Bone marrow (tissue), 2 donors: ENCODE data around the gene TMEM175.
"Not testable (repeated sequence)": the region's sequence is repeated elsewhere in the genome, so short reads cannot be mapped to it uniquely, and the experiment has no call there.

Experiments
- DNase-seq, 2 donors: peaks; one replicate each; lab custom pipeline; 2025; lab: John Stamatoyannopoulos, UW

The TMEM175 gene

DNA sequence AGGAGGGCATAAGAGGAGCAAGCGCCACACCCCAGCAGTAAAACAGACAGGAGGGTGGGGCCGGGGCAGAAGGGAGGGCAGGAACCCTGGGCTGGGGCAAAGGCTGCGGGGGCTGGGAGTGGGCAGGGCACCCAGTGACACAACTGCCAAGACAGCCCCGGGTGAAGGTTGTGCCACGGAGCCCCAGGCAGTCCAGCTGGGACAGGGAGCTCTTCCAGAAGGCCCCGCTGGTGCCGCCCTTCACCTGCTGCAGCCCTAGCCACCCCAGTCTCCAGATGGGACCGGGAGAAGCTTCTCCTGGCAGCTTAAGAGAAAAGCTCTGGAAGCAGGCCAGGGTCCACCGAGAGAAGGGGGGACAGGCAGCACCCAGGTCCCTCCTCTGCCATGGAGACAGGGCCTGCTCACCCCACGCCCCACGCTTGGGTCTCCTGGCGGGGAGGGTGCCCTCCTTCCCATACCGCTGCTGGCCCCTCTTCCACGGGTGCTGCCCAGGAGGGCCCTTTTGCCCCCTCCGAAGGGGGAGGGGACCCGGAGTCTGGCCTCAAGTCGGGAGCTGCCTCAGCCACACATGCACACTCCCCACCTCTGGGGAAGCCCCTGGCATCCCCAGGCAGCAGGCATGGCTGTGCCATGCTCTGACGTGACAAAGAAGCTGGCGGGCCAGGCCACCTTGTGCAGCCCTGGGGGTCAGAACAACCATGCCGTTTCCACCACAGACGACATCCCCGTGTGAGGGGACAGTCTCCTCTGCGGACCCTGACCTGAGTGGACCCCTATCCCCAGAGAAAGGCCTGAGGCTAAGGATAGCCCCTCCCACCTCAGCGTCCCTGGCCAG is 39.6 kb downstream of the TMEM175 start:
- DNase-seq: no peak

DNA sequence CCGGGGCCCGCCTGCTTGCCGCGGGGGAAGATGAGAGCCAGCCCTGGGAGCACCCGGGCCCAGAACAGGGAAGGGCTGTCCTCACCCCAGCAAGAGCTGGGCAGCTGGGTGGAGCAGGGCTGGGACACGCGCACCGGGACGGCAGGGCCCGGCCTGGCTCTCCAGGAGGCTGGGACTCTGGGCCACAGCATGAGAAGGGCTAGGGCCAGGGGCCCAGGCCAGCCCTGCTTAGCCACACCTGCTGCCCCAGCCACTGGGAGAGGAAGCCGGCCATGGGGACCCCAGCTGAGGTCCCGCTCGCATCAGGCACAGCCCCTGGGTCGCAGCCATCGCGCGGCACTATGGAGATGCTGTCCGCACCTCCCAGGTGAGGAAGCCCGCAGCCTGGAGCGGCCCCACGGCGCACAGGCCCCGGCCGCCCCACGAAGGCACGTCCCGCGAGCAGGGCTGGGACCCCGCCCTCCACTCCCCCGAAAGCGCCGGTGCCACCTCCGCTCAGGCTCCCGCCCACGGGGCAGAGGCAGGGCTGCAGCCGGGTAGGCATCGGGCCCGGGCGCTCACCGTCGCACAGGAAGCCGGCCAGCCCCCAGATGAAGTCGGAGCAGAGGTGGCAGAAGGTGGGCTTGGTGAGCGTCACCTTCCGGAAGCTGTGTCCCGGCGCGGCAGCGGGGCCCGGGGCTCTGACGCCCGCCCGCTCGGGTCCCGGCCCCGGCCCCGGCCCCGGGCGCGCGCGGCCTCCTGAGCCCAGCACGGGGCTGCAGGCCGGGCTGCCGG is 40.6 kb downstream of the TMEM175 start:
- peak in 1 of 2 donors; percentile 44 for DNase-seq

- peak; percentile 26 to 80 for DNase-seq
Observed at GRCh38 chr4:973431-974397, 41.5 kb downstream of the TMEM175 start, which contains the start of gene DGKQ. Gene DGKQ, minus strand, starts transcription at chr4:973569. Its CDS starts 87 bp downstream, at chr4:973482.

GRCh38 chr4:974668-975067 is 42.4 kb downstream of the TMEM175 start:
- no peak for DNase-seq

- not testable (repeated sequence) for DNase-seq
Observed at GRCh38 chr4:976016-976415, 43.8 kb downstream of the TMEM175 start.

GRCh38 chr4:978957-979701 is 46.9 kb downstream of the TMEM175 start:
- DNase-seq: peak; percentile 19 to 23

DNA sequence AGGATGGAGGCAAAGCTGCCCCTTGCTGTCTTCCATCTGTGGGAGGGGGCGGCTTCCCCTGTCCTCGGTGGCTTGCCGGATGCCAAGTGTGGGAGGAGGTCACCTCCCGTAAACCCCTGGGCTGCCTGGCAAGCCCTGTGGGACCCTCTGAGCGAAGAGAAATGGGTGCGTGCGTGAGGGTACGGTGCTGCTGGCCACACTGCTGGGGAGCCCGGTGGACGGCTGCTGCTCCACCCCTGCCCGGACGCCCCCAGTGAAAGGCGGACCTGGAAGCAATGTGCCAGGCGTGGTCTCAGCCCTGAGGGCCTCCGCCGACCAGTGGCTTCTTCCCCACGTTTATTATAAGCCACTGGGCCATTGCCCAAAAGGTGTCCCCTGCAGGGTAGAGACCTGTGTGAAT is 50.0 kb downstream of the TMEM175 start:
- no peak for DNase-seq

DNA sequence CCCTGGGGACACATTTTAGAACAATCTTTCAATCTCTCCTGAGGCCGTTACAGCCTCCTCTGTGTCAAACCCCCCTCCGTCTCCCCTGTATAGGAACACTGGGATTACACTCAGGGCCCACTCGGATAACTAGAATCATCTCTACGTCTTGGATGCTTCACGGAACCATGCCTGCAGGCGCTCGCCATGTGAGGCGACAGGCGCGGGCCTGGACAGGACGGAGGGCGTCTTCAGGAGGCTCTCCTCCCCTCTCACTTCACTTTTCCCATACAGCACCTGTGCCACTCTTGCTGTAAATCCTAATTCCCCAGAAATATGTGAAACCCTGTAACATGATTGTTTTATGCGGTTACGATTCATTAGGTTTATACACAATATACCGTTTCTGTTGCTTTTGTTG is 50.6 kb downstream of the TMEM175 start:
- no peak for DNase-seq

GRCh38 chr4:984336-985054 is 52.2 kb downstream of the TMEM175 start:
- DNase-seq: no peak

DNA sequence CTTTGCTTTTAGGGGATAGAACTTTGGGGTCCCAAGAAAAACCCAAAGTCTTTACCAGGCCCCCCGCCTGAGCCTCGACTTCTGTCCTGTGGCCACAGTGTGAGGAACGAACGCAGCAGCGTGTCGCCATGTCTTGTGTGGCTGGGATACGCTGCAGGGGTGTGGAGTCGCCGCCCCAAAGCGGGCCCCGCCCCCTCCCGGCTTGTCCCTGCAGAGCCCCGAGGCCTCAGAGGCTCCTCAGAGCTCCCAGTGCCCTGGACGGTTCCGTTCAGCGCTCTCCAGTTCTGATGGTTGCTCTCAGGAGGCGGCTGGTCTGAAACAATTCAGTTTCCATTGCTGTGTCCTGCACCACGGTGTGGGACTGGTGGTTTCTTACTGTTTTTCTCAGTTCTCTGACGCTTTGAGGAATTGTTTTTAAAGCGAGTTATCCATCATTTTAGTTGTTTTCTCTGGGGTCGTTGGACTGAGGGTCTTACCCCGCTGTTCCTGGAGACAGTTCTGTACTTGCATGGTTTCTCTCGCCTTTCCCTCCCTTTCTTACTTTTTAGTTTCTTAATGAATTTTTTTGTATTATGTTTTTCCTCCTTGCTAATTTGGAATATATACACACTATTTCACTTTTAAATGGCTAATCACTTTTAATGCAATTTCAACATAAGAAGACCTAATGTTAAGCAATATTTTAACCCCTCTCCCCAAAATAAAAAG is 53.0 kb downstream of the TMEM175 start:
- DNase-seq: no peak

- no peak for DNase-seq
Observed at GRCh38 chr4:986428-986878, 54.2 kb downstream of the TMEM175 start.

- DNase-seq: peak; percentile 48 to 52
Observed at GRCh38 chr4:986879-987623, 54.8 kb downstream of the TMEM175 start, which contains the start of gene IDUA. Gene IDUA, plus strand, starts transcription at chr4:987044. Its CDS starts 41 bp downstream, at chr4:987085.

- DNase-seq: no peak
Observed at GRCh38 chr4:987624-988513, 55.6 kb downstream of the TMEM175 start.

GRCh38 chr4:988726-989721 is 56.8 kb downstream of the TMEM175 start:
- DNase-seq: no peak

- DNase-seq: no peak
Observed at GRCh38 chr4:989722-990471, 57.6 kb downstream of the TMEM175 start.
